ENCODE data around the gene ZNF211.

Gene ZNF211

DNA sequence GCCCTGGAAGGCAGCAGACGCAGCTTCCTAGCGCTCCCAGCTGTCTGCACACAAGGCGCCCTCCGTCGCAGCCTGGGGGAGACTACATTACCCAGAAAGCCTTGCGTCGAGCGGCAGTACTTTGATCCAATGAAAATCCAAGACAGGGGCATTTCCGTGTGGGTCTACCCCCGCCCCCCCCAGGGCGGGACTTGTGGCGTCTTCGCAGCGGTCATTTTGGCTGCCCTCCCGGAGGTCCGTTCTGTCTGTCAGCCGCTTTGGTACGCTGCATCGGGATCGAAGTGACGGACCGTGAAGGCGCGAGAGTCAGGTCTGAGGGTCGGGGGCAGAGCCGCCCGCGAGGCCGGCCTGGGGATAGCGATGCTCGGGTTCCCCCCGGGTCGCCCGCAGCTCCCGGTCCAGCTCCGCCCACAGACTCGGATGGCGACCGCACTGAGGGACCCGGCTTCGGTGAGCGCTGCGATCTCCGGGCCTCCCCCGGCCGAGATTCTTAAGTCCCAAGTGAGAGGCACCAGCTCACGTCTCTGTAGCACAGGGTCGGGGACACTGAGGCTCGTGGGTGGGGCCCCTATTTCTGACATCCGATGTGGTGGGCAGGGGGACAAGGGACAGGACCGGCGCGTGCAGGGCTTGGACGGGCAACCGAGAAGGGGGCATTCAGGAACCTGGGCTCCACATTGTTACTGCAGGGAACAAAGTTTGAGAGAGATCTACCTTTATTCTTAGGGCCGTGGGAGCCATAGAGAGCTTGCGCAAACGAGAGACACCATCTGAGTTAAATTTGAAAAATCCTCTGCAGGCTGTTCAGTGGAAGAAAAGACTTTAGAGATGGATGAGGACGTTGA, at the start of gene ZNF211:
Gene ZNF211, plus strand, starts transcription at position 182 of the 845 bp plus-strand sequence. Its CDS starts 179 bp downstream, at position 361.
- FAIRE-seq = peak; percentile 44
- DNase-seq (ENCODE audit: low spot score) = peak; percentile 94

DNA sequence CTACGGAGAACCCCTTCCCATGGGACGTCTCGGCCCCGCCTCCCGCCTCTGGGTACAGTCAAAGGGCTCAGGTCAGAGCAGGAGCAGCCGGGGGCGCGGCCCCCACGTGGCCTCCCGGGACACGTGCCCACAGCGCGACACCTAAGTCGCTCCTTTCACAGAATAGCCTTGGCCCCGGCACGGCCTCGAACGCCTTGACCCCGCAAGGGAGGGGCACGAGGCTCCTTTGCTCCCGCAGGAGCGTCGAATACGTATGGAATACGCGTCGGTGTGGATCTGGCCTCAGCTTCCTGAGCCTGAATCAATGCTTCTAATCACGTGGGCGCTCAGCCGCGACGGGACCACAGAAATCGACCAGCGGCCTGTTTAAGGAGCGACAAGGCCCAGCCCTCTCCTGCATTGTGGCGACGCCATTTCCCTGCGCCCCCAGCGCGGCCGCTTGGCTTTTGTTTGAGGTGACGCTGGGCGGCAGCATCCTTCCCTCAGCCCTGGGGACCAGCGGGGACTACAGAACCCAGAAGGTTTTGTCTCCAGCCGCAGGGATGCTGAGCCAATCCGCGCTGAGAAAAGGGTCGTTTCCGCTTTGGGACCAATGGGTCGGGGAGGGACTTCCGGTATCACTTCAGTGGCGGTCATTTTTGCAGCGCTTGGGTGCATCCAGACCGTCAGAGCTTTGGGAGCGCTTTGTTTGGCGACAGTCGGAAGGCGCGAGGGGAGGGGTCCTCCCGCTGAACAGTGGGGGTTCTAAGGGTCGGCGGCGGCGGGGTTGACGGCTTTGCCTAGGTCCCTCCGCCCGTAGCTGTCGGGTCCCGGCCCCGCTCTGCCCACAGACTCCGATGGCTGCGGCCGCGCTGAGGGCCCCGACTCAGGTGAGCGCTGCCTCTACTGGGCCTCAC, 49.2 kb upstream of the ZNF211 start, which contains the start of gene ZIK1:
Gene ZIK1, plus strand, starts transcription at position 625 of the 896 bp plus-strand sequence. Its CDS starts 212 bp downstream, at position 837.
- peak; percentile 89 for DNase-seq (ENCODE audit: low spot score)

DNA sequence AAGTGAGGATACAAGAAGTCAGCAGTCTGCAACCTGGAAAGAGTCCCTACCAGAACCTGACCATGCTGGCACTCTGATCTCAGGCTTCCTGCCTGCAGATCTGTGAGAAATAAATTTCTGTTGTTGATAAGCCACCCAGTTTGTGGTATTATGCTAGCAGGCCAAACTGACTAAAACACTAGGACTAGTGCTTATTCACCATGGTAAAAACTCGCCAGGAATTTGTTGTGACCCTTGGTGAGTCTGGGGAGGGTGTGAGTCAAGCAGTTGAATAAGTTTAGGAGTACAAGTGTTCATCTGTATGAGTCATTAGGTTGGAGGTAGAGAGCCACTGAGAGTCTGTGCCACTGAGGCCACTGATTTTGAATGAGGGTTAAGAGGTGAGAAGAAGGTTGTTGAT, 45.4 kb upstream of the ZNF211 start:
- DNase-seq (ENCODE audit: low spot score) (peak; percentile 41), FAIRE-seq (peak; percentile 37)

More for the DNA sequence above, 49.2 kb upstream of the ZNF211 start, which contains the start of gene ZIK1:
- no peak for FAIRE-seq

- DNase-seq (ENCODE audit: low spot score) (no peak), FAIRE-seq (no peak)
Observed at GRCh38 chr19:57599377-57599760, 33.6 kb upstream of the ZNF211 start.

- FAIRE-seq (peak; percentile 77), DNase-seq (ENCODE audit: low spot score) (peak; percentile 92)
Observed at GRCh38 chr19:57599761-57600383, 33.1 kb upstream of the ZNF211 start, which contains the start of gene ZNF530. Gene ZNF530, plus strand, starts transcription at chr19:57599885. Its CDS starts 4,461 bp downstream, at chr19:57604346.

- FAIRE-seq = no peak
Observed at GRCh38 chr19:57606931-57607330, 26.0 kb upstream of the ZNF211 start.

GRCh38 chr19:57611113-57611512, 21.9 kb upstream of the ZNF211 start:
- no peak for FAIRE-seq
- DNase-seq (ENCODE audit: low spot score) = no peak

More at GRCh38 chr19:57606931-57607330, 26.0 kb upstream of the ZNF211 start:
- no peak for DNase-seq (ENCODE audit: low spot score)

- FAIRE-seq = no peak
- peak; percentile 94 for DNase-seq (ENCODE audit: low spot score)
Observed at GRCh38 chr19:57613941-57614743, 18.8 kb upstream of the ZNF211 start, which contains the start of gene ZNF134. Gene ZNF134, plus strand, starts transcription at chr19:57614242. Its CDS starts 5,227 bp downstream, at chr19:57619469.

DNA sequence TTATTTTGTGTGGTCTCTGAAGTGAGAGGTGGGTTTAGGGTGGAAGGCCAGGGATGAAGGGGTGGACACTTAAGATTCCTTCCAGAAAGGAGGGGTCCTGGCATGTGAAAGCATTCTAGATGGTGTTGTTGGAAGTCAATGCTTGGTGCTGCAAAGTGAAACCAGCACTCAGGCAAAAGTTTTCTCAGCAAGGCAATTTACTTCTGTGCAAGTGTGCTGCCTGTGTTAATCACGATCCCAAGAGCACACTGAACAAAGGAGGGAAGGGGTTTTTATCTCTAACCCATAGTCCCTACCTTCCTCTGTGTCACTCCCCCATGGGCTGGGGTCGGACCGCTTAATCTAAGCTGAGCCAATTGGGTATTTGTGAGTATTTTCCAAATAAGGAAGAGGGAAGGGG, 17.6 kb upstream of the ZNF211 start:
- DNase-seq (ENCODE audit: low spot score) (no peak), FAIRE-seq (no peak)

DNA sequence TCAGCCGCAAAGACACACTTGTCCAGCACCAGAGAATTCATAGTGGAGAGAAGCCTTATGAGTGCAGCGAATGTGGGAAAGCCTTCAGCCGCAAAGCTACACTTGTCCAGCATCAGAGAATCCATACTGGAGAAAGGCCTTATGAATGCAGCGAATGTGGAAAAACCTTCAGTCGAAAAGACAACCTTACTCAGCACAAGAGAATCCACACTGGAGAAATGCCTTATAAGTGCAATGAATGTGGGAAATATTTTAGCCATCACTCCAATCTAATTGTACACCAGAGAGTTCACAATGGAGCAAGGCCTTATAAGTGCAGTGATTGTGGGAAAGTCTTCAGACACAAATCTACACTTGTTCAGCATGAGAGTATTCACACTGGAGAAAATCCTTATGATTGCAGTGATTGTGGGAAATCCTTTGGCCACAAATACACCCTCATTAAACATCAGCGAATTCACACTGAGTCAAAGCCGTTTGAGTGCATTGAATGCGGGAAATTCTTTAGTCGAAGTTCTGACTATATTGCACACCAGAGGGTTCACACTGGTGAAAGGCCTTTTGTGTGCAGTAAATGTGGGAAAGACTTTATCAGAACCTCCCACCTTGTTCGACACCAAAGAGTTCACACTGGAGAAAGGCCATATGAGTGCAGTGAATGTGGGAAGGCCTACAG, 12.2 kb upstream of the ZNF211 start:
- DNase-seq (ENCODE audit: low spot score) = no peak
- FAIRE-seq = no peak

- DNase-seq (ENCODE audit: low spot score) (no peak), FAIRE-seq (no peak)
Observed at GRCh38 chr19:57623091-57623490, 9.9 kb upstream of the ZNF211 start.

DNA sequence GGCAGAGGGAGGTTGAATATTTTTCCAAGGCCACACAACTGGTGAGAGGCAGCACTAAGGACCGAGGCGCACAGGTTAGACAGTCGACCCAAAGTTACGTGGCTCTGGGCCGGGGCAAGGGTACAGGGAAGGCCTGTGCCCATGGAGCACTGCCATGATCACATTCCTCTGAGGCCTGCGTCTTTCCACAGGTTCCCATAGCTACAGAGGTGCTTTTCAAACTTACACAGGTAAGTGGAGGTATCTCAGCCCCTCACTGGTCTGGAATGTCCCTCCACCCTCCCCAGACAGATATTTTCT, 814 bp downstream of the ZNF211 start:
- FAIRE-seq = no peak
- DNase-seq (ENCODE audit: low spot score) = no peak

GRCh38 chr19:57637379-57637778, 4.4 kb downstream of the ZNF211 start:
- DNase-seq (ENCODE audit: low spot score) (no peak), FAIRE-seq (no peak)

GRCh38 chr19:57641715-57642234, 8.8 kb downstream of the ZNF211 start:
- DNase-seq (ENCODE audit: low spot score) (no peak), FAIRE-seq (no peak)

DNA sequence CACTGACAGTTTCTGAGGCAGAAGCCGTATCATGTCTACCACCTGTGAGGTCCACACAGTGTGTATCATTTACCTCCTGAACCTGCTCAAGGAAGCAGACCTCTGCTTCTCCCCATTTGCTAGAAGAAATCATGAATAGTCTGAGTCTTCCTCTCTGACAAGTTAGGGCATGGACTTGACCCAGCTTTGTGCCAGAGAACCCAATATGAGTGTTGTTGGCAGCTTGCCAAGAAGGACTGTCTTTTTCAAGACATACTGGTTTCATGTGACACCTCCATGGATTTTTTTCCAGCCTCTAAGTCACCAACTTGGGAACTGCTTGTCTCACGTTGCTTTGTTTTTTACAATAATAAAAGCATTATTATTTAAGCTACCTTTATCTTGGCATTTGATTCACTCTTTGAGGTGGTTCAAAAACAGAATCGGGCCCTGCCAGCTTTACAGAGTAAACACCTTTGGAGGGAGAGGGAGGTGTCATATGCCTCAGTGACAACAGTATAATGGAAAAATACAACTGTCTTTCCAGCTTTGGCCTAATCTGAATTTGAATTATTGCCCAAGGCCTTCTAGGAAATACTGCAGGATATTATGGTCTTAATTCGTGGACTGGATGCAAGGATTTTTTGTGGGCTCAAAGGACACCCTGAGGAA, 9.6 kb downstream of the ZNF211 start:
- FAIRE-seq (no peak), DNase-seq (ENCODE audit: low spot score) (no peak)

GRCh38 chr19:57643734-57644133, 10.8 kb downstream of the ZNF211 start:
- FAIRE-seq (no peak), DNase-seq (ENCODE audit: low spot score) (no peak)

GRCh38 chr19:57648331-57649003, 15.5 kb downstream of the ZNF211 start:
- DNase-seq (ENCODE audit: low spot score) (no peak), FAIRE-seq (no peak)

DNA sequence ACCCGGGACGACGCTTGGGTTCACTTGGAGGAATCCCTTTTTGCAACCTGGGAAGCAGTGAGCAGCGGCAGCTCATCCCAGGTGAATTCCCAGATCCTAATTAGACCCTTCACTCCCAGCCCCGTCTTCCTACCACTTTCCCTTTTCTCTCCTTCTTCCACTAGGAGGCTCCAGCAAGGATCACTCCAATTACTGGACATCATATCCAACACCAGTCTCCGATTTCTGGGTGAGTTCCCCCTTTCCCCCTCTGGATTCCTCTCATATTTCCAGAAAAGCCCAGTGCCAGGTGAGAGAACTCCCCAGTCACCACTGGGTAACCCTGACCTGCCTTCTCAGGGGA, 18.7 kb downstream of the ZNF211 start:
- no peak for DNase-seq (ENCODE audit: low spot score)

DNA sequence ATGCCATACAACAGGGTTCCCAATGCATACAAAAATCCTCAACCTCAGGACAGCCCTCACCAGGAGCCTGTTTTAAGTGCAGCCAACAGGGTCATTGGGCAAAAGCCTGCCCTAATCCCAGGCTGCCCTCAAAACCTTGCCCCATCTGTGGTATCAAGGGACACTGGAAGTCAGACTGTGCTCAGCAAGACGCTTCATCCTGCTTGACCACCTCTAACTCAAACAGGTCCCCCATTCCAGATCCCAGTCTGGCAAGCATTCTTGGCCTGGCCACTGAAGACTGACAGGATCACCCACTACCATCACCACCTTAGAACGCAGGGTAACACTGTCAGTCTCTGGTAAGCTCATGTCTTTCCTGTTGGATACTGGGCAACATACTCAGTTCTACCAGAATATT, 20.7 kb downstream of the ZNF211 start:
- FAIRE-seq (no peak), DNase-seq (ENCODE audit: low spot score) (no peak)

More for the DNA sequence above, 18.7 kb downstream of the ZNF211 start:
- no peak for FAIRE-seq
